ENCODE data around the gene FBXO27. TPM values are rescaled to one million over a fixed set of nuclear protein-coding genes. Genes with fewer than 3 reads are reported as not detected.

The FBXO27 gene
- total and polyA plus RNA-seq, 10 donors, result 0.10 to 4.2 (median 1.4) TPM

- intact Hi-C loops (cut with DNase I; ENCODE audit: low total_unique reads), result no loop called here
- Histone ChIP-seq H3K36me3 (no peaks in the 10 kb centered on the region), H3K27me3 (replicated peaks in 1 of 7) (peaks cover 0 to 14% (median 0%) of the 10 kb centered on the region in 7 donors), H3K4me3 (no peak overlapping the region), H3K9me3 (no peaks in the 10 kb centered on the region), H3K27ac (no peak overlapping the region), H3K4me1 (no peaks in the 10 kb centered on the region)
- WGBS, 5 donors, result 86 to 97% (median 91%) methylated on average over 4 of the region's 4 CpGs
- no peak for DNase-seq
- no peak for TF ChIP-seq POLR2AphosphoS5 (IDR thresholded peaks at IDR 0.05)
- no peak for TF ChIP-seq POLR2A (IDR thresholded peaks at IDR 0.05)
- TF ChIP-seq, protein P1, sequence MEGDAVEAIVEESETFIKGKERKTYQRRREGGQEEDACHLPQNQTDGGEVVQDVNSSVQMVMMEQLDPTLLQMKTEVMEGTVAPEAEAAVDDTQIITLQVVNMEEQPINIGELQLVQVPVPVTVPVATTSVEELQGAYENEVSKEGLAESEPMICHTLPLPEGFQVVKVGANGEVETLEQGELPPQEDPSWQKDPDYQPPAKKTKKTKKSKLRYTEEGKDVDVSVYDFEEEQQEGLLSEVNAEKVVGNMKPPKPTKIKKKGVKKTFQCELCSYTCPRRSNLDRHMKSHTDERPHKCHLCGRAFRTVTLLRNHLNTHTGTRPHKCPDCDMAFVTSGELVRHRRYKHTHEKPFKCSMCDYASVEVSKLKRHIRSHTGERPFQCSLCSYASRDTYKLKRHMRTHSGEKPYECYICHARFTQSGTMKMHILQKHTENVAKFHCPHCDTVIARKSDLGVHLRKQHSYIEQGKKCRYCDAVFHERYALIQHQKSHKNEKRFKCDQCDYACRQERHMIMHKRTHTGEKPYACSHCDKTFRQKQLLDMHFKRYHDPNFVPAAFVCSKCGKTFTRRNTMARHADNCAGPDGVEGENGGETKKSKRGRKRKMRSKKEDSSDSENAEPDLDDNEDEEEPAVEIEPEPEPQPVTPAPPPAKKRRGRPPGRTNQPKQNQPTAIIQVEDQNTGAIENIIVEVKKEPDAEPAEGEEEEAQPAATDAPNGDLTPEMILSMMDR (IDR thresholded peaks at IDR 0.05 in 8 of 11, conservative IDR thresholded peaks at IDR 0.05 in 3 of 11), result no peak
Observed at GRCh38 chr19:39067104-39067503, 34.8 kb upstream of the FBXO27 start.

DNA sequence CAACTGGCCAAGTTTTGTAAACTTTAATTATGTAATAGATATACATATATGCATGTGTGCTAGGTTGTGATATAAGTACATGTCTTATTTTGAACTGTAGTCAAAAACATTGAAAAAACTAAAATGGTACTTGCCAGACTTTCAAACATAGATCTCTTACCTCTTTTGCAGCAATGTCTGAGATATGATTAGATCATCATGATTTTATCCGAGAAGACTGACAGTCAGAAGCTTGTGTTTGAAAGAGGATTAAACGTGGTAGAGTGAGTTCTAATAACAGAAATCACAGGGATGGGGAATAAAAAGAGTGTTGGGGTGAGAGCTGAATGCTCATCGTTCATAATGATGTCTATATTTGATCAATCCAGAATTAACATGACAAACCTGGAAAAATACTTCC, 33.6 kb upstream of the FBXO27 start:
- 75 to 90% (median 82%) methylated on average over 3 of the region's 3 CpGs for WGBS, 5 donors
- intact Hi-C loops (cut with DNase I; ENCODE audit: low total_unique reads), result no loop called here
- no peak for DNase-seq
- TF ChIP-seq, protein P1 (IDR thresholded peaks at IDR 0.05 in 8 of 11, conservative IDR thresholded peaks at IDR 0.05 in 3 of 11), result no peak
- TF ChIP-seq POLR2A (IDR thresholded peaks at IDR 0.05) (no peak), POLR2AphosphoS5 (IDR thresholded peaks at IDR 0.05) (no peak)
- Histone ChIP-seq H3K27me3 (replicated peaks in 1 of 7) (peaks cover 0 to 19% (median 0%) of the 10 kb centered on the region in 7 donors), H3K27ac (no peak overlapping the region), H3K9me3 (no peaks in the 10 kb centered on the region), H3K4me3 (no peak overlapping the region), H3K4me1 (no peaks in the 10 kb centered on the region), H3K36me3 (no peaks in the 10 kb centered on the region)

DNA sequence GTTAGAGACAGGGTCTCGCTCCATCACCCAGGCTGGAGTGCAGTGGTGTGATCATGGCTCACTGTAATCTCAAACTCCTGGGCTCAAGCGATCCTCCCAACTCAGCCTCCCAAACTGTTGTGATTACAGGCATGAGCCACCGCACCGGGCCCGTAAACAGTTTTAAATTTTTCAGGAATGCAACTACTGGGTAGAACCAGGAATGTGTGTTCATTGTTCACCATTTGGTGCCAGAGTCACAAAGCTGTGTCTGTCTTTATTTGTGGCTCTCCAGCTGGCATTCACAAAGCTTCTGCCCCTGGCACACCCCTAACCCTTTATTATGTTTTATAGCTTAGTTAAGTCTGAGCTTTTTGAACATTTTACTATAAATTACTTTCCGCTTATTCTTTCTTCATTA, 32.1 kb upstream of the FBXO27 start:
- no peaks in the 10 kb centered on the region for H3K9me3 ChIP-seq
- H3K4me1 ChIP-seq, result no peaks in the 10 kb centered on the region
- H3K27me3 ChIP-seq (replicated peaks in 1 of 7), result peaks cover 0 to 21% (median 0%) of the 10 kb centered on the region in 7 donors
- no peaks in the 10 kb centered on the region for H3K36me3 ChIP-seq
- WGBS, 5 donors, result 82 to 98% (median 96%) methylated on average over 6 of the region's 6 CpGs
- TF ChIP-seq POLR2A (IDR thresholded peaks at IDR 0.05), result no peak
- no peak for TF ChIP-seq POLR2AphosphoS5 (IDR thresholded peaks at IDR 0.05)
- TF ChIP-seq, protein P1 (IDR thresholded peaks at IDR 0.05 in 8 of 11, conservative IDR thresholded peaks at IDR 0.05 in 3 of 11), result no peak
- intact Hi-C loops (cut with DNase I; ENCODE audit: low total_unique reads), result no loop called here
- no peak for DNase-seq
- H3K27ac ChIP-seq, result no peak overlapping the region
- no peak overlapping the region for H3K4me3 ChIP-seq

- Histone ChIP-seq H3K4me3 (no peak overlapping the region), H3K4me1 (no peaks in the 10 kb centered on the region), H3K9me3 (no peaks in the 10 kb centered on the region), H3K36me3 (no peaks in the 10 kb centered on the region), H3K27me3 (replicated peaks in 1 of 7) (peaks cover 0 to 16% (median 0%) of the 10 kb centered on the region in 7 donors), H3K27ac (no peak overlapping the region)
- 44 to 64% (median 58%) methylated on average over 4 of the region's 4 CpGs for WGBS, 5 donors
- intact Hi-C loops (cut with DNase I; ENCODE audit: low total_unique reads), result no loop called here
- TF ChIP-seq, protein P1 (IDR thresholded peaks at IDR 0.05 in 8 of 11, conservative IDR thresholded peaks at IDR 0.05 in 3 of 11), result no peak
- TF ChIP-seq POLR2A (IDR thresholded peaks at IDR 0.05) (no peak), POLR2AphosphoS5 (IDR thresholded peaks at IDR 0.05) (no peak)
- no peak for DNase-seq
Observed at GRCh38 chr19:39060171-39060570, 27.8 kb upstream of the FBXO27 start.
